WI38 (cell line): Measurements from ENCODE around the gene ZSCAN1.

Experiments used
- H3K4me3 ChIP-seq: 2 replicates; pipeline ENCODE4 v1.5.1; 2011; ENCODE audit warnings: low read depth, mild to moderate bottlenecking, control low read depth, low read length
- TF ChIP-seq, protein P1 (sequence below): IDR thresholded peaks from 2 replicates; pipeline ENCODE4 v1.5.1; 2012; ENCODE audit warnings: low read depth, mild to moderate bottlenecking, control low read depth, low read length

Gene ZSCAN1

DNA sequence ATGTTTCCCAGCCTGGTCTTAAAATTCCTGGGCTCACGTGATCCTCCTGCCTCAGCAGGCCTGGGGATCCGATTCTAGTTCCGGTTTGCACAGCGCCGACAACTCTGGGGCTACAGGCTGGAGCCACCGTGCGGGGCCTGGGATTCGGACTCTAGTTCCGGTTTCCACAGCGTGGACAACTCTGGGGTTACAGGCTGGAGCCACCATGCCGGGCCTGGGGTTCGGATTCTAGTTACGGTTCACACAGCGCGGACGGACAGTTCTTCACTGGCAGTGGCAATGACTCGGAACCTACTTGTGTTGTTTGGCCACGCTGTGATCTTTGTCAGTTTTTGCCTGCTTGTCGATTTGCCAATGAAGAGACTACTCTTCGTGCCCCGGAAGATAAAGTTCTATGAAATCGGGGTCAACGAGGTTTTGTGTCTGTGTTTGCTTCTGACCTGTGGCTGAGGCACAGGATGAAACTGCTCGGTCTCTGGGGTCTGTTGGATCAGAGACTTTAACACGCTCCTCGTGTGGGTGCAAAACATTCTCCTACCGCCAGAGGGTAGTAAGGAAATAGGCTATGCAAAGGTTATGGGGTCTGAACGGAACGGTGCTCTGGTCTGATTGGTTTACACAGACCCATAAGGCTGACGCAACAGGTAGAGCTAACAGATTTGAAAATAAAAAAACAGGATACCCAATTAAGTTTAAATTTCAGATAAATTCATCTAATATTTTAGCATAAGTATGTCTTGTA is 12.1 kb upstream of the ZSCAN1 start:
- TF ChIP-seq, protein P1, sequence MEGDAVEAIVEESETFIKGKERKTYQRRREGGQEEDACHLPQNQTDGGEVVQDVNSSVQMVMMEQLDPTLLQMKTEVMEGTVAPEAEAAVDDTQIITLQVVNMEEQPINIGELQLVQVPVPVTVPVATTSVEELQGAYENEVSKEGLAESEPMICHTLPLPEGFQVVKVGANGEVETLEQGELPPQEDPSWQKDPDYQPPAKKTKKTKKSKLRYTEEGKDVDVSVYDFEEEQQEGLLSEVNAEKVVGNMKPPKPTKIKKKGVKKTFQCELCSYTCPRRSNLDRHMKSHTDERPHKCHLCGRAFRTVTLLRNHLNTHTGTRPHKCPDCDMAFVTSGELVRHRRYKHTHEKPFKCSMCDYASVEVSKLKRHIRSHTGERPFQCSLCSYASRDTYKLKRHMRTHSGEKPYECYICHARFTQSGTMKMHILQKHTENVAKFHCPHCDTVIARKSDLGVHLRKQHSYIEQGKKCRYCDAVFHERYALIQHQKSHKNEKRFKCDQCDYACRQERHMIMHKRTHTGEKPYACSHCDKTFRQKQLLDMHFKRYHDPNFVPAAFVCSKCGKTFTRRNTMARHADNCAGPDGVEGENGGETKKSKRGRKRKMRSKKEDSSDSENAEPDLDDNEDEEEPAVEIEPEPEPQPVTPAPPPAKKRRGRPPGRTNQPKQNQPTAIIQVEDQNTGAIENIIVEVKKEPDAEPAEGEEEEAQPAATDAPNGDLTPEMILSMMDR: peak; percentile 45
- H3K4me3 ChIP-seq: no peak overlapping the region

DNA sequence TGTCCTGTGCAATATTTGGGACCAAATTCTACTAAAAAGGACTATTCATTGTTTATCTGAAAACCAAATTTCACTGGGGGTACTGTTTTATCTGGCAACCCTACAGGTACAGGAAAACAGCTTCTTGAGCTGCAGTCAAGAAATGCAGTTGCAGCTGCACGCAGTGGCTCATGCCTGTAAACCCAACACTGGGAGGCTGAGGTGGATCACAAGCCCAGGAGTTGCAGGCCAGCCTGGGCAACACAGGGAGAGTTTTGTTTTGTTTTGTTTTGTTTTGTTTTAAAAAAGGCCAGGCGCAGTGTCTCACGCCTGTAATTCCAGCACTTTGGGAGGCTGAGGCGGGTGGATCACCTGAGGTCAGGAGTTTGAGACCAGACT is 11.6 kb upstream of the ZSCAN1 start:
- no peak overlapping the region for H3K4me3 ChIP-seq

DNA sequence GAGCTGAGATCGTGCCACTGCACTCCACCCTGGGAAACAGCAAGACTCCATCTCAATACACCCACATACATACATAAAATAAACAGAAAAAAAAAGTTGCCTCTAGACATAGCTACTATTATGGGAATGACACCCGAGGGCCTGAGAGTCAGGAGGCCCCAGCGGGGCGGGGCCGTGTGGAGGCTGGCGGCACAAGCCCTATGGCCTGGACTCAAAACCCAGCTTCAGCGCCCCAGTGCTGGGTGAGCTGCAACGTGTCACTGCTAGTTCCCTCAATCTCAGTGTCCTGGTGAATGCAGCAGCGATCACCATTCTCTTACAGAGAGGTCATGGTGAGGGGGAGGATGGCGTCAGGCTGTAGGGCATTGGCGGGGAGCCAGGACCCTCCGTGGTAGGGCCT is 9.2 kb upstream of the ZSCAN1 start:
- H3K4me3 ChIP-seq: no peak overlapping the region
- TF ChIP-seq, protein P1: no peak

More for the DNA sequence above, 11.6 kb upstream of the ZSCAN1 start:
- TF ChIP-seq, protein P1: no peak

DNA sequence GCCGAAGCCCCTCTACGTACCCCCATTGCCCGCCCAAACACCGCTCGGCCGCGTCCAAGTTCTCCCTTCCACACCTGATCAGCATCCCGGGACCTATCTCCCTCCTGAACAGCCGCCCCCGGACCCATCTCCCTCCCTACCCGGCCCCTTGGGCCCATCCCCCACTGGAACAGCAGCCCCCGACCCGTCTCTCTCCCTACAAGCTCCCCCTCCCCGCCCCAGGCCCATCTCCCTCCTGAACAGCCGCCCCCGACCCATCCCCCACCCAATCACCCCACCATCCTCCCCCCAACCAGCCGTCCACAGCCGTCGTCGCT is 610 bp downstream of the ZSCAN1 start:
- TF ChIP-seq, protein P1: no peak
- no peak overlapping the region for H3K4me3 ChIP-seq

DNA sequence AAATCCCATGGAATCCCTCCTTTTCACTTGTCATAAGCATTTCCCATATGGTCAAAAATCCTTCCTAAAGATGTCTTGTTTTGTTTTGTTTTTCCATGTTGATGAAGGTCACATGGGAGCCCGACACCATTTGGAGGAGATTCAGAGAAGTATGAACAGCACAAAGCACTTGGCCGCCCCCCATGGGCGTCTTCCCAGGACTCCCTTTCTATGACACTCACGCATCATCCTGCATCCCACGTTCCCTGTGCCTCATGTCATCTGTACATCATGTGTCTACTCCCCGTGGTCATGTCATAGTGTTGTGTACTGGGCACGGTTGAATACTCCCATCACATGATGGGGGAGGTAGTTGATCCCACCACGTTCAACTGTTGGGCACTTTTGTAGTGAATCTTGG is 2.0 kb downstream of the ZSCAN1 start:
- TF ChIP-seq, protein P1: no peak
- no peak overlapping the region for H3K4me3 ChIP-seq

DNA sequence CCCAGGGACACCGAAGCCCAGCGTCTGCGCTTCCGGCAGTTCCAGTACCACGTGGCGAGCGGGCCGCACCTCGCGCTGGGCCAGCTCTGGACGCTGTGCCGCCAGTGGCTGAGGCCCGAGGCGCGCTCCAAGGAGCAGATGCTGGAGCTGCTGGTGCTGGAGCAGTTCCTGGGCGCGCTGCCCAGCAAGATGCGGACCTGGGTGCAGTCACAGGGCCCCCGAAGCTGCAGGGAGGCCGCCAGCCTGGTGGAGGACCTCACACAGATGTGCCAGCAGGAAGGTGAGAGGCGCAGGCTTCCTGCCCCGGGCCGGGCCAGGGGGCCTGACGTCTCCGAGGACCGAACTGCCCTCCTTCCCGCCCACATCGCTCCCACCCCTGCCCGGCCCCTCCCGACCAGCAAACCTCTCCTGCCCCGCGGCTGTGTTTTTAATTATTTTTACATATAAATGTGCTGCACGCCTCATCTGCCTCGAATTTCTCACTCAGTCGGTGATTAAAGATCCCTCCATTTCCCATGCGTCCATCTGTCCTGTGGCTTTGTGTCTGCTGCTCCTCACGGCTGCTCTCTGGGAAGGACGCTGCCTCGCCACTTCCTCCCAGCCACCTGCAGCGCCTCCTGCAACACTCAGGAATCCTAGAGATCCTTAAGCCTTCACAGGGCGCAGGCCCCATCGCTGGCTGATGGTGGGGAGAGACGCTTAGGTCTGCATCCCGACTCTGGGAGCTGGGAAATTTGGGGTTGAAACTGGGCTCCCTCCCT is 4.3 kb downstream of the ZSCAN1 start:
- no peak overlapping the region for H3K4me3 ChIP-seq
- TF ChIP-seq, protein P1: no peak

DNA sequence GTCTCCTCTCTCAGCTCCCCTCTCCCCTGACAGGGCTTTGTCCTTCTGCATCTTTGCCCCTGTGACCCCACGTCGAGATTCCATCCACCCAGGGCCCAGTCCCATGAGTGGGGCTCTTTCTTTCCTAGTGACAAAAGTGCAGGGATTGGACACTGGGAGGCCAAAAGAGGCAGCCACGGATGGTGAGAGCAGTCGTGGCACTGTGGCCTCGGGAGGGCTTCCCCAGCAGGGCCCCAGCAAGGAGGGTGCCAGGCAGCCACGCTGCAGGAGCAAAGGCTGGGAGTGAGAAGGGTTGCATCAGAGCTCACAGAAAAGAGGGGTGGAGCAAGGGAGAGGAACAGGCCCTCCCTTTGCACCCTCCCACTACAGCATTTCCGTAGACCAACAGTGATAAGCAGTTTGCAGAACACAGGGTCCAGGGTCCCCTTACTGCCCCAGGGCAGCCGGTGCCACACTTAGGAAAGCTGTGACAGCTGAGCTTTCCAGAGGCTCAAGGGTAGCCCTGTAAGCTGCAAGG is 4.9 kb downstream of the ZSCAN1 start:
- no peak overlapping the region for H3K4me3 ChIP-seq
- TF ChIP-seq, protein P1: no peak
